Hematopoietic multipotent progenitor cell treated with erythropoietin and hydrocortisone succinate and interleukin-3 and kit ligand, for 6 days (in vitro differentiated cells): ENCODE measurements around the gene WT1.

ENCODE experiments used
- DNase-seq: peaks from one replicate; pipeline ENCODE4 v3.0.0-alpha.2; 2015

WT1 gene

GRCh38 chr11:32437495-32438345 lies 2.4 kb upstream of the WT1 start:
- no peak for DNase-seq

- no peak for DNase-seq
Measured at GRCh38 chr11:32436751-32437494, 1.6 kb upstream of the WT1 start.

GRCh38 chr11:32435942-32436750 lies 807 bp upstream of the WT1 start:
- peak; percentile 42 for DNase-seq

- peak; percentile 45 for DNase-seq
Measured at GRCh38 chr11:32435152-32435480, 223 bp downstream of the WT1 start.

GRCh38 chr11:32434356-32435151 lies 785 bp downstream of the WT1 start:
- peak; percentile 51 for DNase-seq

GRCh38 chr11:32433914-32434355 lies 1.4 kb downstream of the WT1 start:
- no peak for DNase-seq

GRCh38 chr11:32433101-32433913 lies 2.0 kb downstream of the WT1 start:
- DNase-seq: peak; percentile 55

GRCh38 chr11:32432565-32432964 lies 2.8 kb downstream of the WT1 start:
- DNase-seq: no peak

GRCh38 chr11:32430568-32431381 lies 4.6 kb downstream of the WT1 start:
- DNase-seq: peak; percentile 53

- DNase-seq: no peak
Measured at GRCh38 chr11:32429477-32429876, 5.9 kb downstream of the WT1 start.

GRCh38 chr11:32428665-32429303 lies 6.6 kb downstream of the WT1 start:
- DNase-seq: no peak

GRCh38 chr11:32427935-32428664 lies 7.2 kb downstream of the WT1 start:
- no peak for DNase-seq

- DNase-seq: no peak
Measured at GRCh38 chr11:32427616-32427934, 7.8 kb downstream of the WT1 start.

- peak; percentile 78 for DNase-seq
Measured at GRCh38 chr11:32426819-32427615, 8.3 kb downstream of the WT1 start.

- no peak for DNase-seq
Measured at GRCh38 chr11:32426192-32426591, 9.1 kb downstream of the WT1 start.

GRCh38 chr11:32425761-32426160 lies 9.6 kb downstream of the WT1 start:
- no peak for DNase-seq

- no peak for DNase-seq
Measured at GRCh38 chr11:32422545-32422944, 12.8 kb downstream of the WT1 start.

GRCh38 chr11:32421992-32422391 lies 13.3 kb downstream of the WT1 start:
- DNase-seq: peak; percentile 46
